Mucosa of stomach (tissue), 1 donor: Measurements from ENCODE around the gene TTBK2.
"Not testable (repeated sequence)": the region's sequence is repeated elsewhere in the genome, so short reads cannot be mapped to it uniquely, and the experiment has no call there.

Source experiments
- H3K27me3 ChIP-seq: one replicate; pipeline ENCODE4 v1.7.0; 2013; ENCODE audit warnings: mild to moderate bottlenecking, low read length; ENCODE audit not compliant: control insufficient read depth, insufficient read depth
- H3K36me3 ChIP-seq: one replicate; pipeline ENCODE4 v1.7.0; 2013; ENCODE audit warnings: low read length; ENCODE audit not compliant: control insufficient read depth, insufficient read depth
- H3K4me1 ChIP-seq: one replicate; pipeline ENCODE4 v1.7.0; 2013; ENCODE audit warnings: mild to moderate bottlenecking, low read length; ENCODE audit not compliant: control insufficient read depth, insufficient read depth
- H3K4me3 ChIP-seq: one replicate; pipeline ENCODE4 v1.7.0; 2013; ENCODE audit warnings: low read length
- H3K9ac ChIP-seq: one replicate; pipeline ENCODE4 v1.7.0; 2013; ENCODE audit warnings: mild to moderate bottlenecking, low read length, moderate library complexity
- H3K9me3 ChIP-seq: one replicate; pipeline ENCODE4 v1.7.0; 2013; ENCODE audit warnings: mild to moderate bottlenecking, low read length, moderate library complexity; ENCODE audit not compliant: control insufficient read depth
- donor health status: Pancreatic carcinoma.

The TTBK2 gene

GRCh38 chr15:42891569-42891968, 29.0 kb downstream of the TTBK2 start:
- Histone ChIP-seq H3K27me3 (no peaks in the 10 kb centered on the region), H3K4me1 (peaks cover 11% of the 10 kb centered on the region), H3K9me3 (no peaks in the 10 kb centered on the region), H3K36me3 (no peaks in the 10 kb centered on the region), H3K9ac (no peak overlapping the region), H3K4me3 (no peak overlapping the region)

DNA sequence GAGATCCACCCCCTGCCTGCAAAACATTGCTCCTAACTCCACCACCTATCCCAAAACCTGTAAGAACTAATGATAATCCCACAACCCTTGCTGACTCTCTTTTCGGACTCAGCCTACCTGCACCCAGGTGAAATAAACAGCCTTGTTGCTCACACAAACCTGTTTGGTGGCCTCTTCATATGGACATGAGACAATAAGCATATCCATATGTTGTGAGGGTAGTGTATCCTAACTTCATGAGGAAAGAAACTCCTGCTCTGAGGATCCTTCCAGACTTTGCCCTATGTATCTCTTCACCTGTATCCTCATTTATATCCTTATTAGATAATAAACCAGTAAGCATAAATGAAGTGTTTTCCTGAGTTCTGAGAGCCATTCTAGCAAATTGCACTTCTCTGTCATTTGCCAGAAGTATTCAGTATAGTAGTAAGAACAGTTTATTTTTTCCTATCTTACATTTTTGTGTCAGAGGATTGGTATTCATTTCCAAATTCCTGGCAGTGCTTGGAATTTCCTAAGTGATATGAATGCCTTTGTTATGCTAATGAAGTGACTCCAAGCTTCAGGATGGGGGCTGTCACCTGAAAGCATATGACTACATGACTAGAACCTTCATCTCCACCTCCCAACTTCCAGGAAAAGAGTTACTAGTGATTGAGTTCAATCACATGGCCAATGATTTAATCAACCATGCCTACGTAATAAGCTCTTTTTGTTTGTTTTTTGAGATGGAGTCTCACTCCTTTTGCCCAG, 30.2 kb downstream of the TTBK2 start:
- H3K9me3 ChIP-seq: no peaks in the 10 kb centered on the region
- H3K4me3 ChIP-seq: no peak overlapping the region
- no peaks in the 10 kb centered on the region for H3K36me3 ChIP-seq
- peaks cover 11% of the 10 kb centered on the region for H3K4me1 ChIP-seq
- H3K9ac ChIP-seq: no peak overlapping the region
- no peaks in the 10 kb centered on the region for H3K27me3 ChIP-seq

DNA sequence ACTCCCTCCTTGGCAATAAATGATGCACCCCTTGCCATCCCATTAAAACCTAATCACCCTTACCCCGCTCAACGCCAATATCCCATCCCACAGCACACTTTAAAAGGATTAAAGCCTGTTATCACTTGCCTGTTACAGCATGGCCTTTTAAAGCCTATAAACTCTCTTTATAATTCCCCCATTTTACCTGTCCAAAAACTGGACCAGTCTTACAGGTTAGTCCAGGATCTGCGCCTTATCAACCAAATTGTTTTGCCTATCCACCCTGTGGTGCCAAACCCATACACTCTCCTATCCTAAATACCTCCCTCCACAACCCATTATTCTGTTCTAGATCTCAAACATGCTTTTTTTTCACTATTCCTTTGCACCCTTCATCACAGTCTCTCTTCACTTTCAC, 33.2 kb downstream of the TTBK2 start:
- not testable (repeated sequence) for H3K9ac ChIP-seq, H3K36me3 ChIP-seq, H3K9me3 ChIP-seq, H3K4me1 ChIP-seq, H3K27me3 ChIP-seq, H3K4me3 ChIP-seq

- no peak overlapping the region for H3K4me3 ChIP-seq
- H3K9ac ChIP-seq: no peak overlapping the region
- no peaks in the 10 kb centered on the region for H3K4me1 ChIP-seq
- no peaks in the 10 kb centered on the region for H3K27me3 ChIP-seq
- no peaks in the 10 kb centered on the region for H3K36me3 ChIP-seq
- H3K9me3 ChIP-seq: no peaks in the 10 kb centered on the region
Measured at GRCh38 chr15:42880121-42880520, 40.5 kb downstream of the TTBK2 start.

- H3K36me3 ChIP-seq: no peaks in the 10 kb centered on the region
- no peak overlapping the region for H3K4me3 ChIP-seq
Measured at GRCh38 chr15:42879443-42879842, 41.1 kb downstream of the TTBK2 start.

GRCh38 chr15:42876224-42876623, 44.4 kb downstream of the TTBK2 start:
- Histone ChIP-seq H3K27me3 (no peaks in the 10 kb centered on the region), H3K9me3 (no peaks in the 10 kb centered on the region), H3K4me1 (no peaks in the 10 kb centered on the region), H3K36me3 (no peaks in the 10 kb centered on the region), H3K4me3 (no peak overlapping the region), H3K9ac (no peak overlapping the region)

More at GRCh38 chr15:42879443-42879842, 41.1 kb downstream of the TTBK2 start:
- no peaks in the 10 kb centered on the region for H3K27me3 ChIP-seq
- H3K9ac ChIP-seq: no peak overlapping the region
- H3K9me3 ChIP-seq: no peaks in the 10 kb centered on the region
- H3K4me1 ChIP-seq: no peaks in the 10 kb centered on the region

GRCh38 chr15:42868683-42869082, 51.9 kb downstream of the TTBK2 start:
- Histone ChIP-seq H3K4me1 (peaks cover 4% of the 10 kb centered on the region), H3K27me3 (no peaks in the 10 kb centered on the region), H3K36me3 (no peaks in the 10 kb centered on the region), H3K4me3 (no peak overlapping the region), H3K9me3 (no peaks in the 10 kb centered on the region), H3K9ac (no peak overlapping the region)

- Histone ChIP-seq H3K9ac (no peak overlapping the region), H3K27me3 (no peaks in the 10 kb centered on the region), H3K4me1 (peaks cover 6% of the 10 kb centered on the region), H3K9me3 (no peaks in the 10 kb centered on the region), H3K4me3 (no peak overlapping the region), H3K36me3 (no peaks in the 10 kb centered on the region)
Measured at GRCh38 chr15:42863572-42864239, 56.9 kb downstream of the TTBK2 start.

- H3K36me3 ChIP-seq: no peaks in the 10 kb centered on the region
- H3K27me3 ChIP-seq: no peaks in the 10 kb centered on the region
- H3K9me3 ChIP-seq: no peaks in the 10 kb centered on the region
- H3K4me3 ChIP-seq: no peak overlapping the region
- peaks cover 6% of the 10 kb centered on the region for H3K4me1 ChIP-seq
- no peak overlapping the region for H3K9ac ChIP-seq
Measured at GRCh38 chr15:42858999-42859789, 61.4 kb downstream of the TTBK2 start.

DNA sequence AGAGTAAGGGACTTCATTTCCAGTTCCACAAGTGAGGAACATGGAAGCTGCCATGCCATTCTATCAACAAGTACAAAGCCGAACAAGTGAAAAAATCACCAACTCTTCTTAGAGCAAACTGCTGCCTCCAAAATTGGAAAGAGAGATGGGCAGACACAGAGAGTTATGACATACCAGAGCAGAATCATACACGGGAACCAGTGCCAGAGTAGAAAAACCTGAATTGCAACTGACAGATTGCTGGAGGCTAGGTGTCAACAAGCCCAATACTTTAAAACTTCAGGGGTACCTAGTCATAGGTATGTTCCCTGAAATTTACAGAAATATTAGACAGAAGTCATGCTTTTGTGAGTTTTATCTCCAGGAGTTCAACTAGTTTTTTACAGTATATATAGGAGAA, 62.0 kb downstream of the TTBK2 start:
- Histone ChIP-seq H3K9ac (no peak overlapping the region), H3K4me3 (no peak overlapping the region), H3K36me3 (no peaks in the 10 kb centered on the region), H3K9me3 (no peaks in the 10 kb centered on the region), H3K4me1 (peaks cover under 1% of the 10 kb centered on the region), H3K27me3 (no peaks in the 10 kb centered on the region)

- Histone ChIP-seq H3K9me3 (no peaks in the 10 kb centered on the region), H3K4me1 (no peaks in the 10 kb centered on the region), H3K36me3 (no peaks in the 10 kb centered on the region), H3K4me3 (no peak overlapping the region), H3K9ac (no peak overlapping the region), H3K27me3 (no peaks in the 10 kb centered on the region)
Measured at GRCh38 chr15:42854576-42854975, 66.0 kb downstream of the TTBK2 start.

DNA sequence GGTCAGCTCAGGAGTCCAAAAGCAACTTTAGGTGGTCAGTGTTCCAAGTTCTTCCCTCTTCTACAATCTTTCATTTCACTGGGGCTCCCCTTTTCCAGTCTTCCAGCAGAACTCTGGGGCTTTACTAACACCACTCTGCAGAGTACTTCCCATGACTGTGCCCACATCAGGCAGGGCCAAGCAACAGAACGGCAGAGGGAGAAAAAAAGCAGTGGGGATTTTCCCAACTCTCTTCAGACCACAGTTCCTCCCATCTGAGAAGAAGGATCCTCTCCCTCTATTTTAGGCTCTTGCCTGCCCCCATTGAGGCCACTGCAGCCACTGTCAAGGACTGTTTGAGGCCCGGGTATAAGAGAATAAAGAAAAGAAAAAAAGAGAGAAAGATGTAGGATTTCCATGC, 70.7 kb downstream of the TTBK2 start:
- Histone ChIP-seq H3K9me3 (no peaks in the 10 kb centered on the region), H3K4me1 (no peaks in the 10 kb centered on the region), H3K9ac (no peak overlapping the region), H3K27me3 (no peaks in the 10 kb centered on the region), H3K36me3 (no peaks in the 10 kb centered on the region), H3K4me3 (no peak overlapping the region)
